WTC11 (cell line): Measurements from ENCODE around the gene GPBP1L1. TPM values are rescaled to one million over a fixed set of nuclear protein-coding genes. Genes with fewer than 3 reads are reported as not detected.

Source experiments
- ATAC-seq: fragments of 200-7000 bp; cut with Tn5 transposase; 2 replicates; pipeline ENCODE4 v1.10.0; 2021; ENCODE audit warnings: mild to moderate bottlenecking, moderate library complexity
- CTCF ChIA-PET: fragments of 300-600 bp; sonication (Branson Sonifier 250); formaldehyde crosslinking; loops from one replicate; lab custom pipeline; 2021; ENCODE audit warnings: antibody characterized with exemption; lab: Charles Lee
- POLR2A ChIA-PET: fragments of 350-600 bp; sonication (Branson Sonifier 250); formaldehyde crosslinking; loops from one replicate; lab custom pipeline; 2021; ENCODE audit warnings: antibody characterized with exemption; lab: Charles Lee
- DNase-seq: peaks from one replicate; pipeline ENCODE4 v3.0.0; 2021; ENCODE audit warnings: low spot score
- H3K27ac Mint-ChIP-seq: 2 replicates; pipeline ENCODE4 v1.8.0; 2021; ENCODE audit warnings: mixed read lengths
- H3K27me3 Mint-ChIP-seq: 2 replicates; pipeline ENCODE4 v1.8.0; 2021; ENCODE audit warnings: low read depth, mild to moderate bottlenecking, moderate library complexity, mixed read lengths
- H3K36me3 Mint-ChIP-seq: 2 replicates; pipeline ENCODE4 v1.8.0; 2021; ENCODE audit warnings: mixed read lengths
- H3K4me1 Mint-ChIP-seq: 2 replicates; pipeline ENCODE4 v1.8.0; 2022; ENCODE audit warnings: mixed read lengths
- H3K4me3 Mint-ChIP-seq: 2 replicates; pipeline ENCODE4 v1.8.0; 2021; ENCODE audit warnings: mild to moderate bottlenecking, moderate library complexity, mixed read lengths
- H3K9me3 Mint-ChIP-seq: 2 replicates; pipeline ENCODE4 v1.8.0; 2021; ENCODE audit warnings: mixed read lengths
- ATF2 ChIP-seq: sonication (generic); formaldehyde crosslinking; IDR thresholded peaks from 2 replicates; pipeline ENCODE4 v1.8.1; 2022; ENCODE audit warnings: low read depth, missing genetic modification reagents, borderline replicate concordance
- CREM ChIP-seq: sonication (generic); formaldehyde crosslinking; IDR thresholded peaks from 2 replicates; pipeline ENCODE4 v1.8.1; 2022; ENCODE audit warnings: mild to moderate bottlenecking, missing genetic modification reagents, moderate library complexity
- FOXP1 ChIP-seq: sonication (generic); formaldehyde crosslinking; IDR thresholded peaks from 2 replicates; pipeline ENCODE4 v1.8.0; 2022; ENCODE audit warnings: missing genetic modification reagents, mild to moderate bottlenecking, moderate library complexity, borderline replicate concordance
- GABPB1 ChIP-seq: sonication (generic); formaldehyde crosslinking; IDR thresholded peaks from 2 replicates; pipeline ENCODE4 v1.8.1; 2023; ENCODE audit warnings: mild to moderate bottlenecking, missing genetic modification reagents
- IRF1 ChIP-seq: sonication (generic); formaldehyde crosslinking; IDR thresholded peaks from 2 replicates; pipeline ENCODE4 v1.8.0; 2023; ENCODE audit warnings: missing genetic modification reagents
- IRF2 ChIP-seq: sonication (generic); formaldehyde crosslinking; IDR thresholded peaks from 2 replicates; pipeline ENCODE4 v1.8.0; 2022; ENCODE audit warnings: low read depth, missing genetic modification reagents, borderline replicate concordance
- JUN ChIP-seq: sonication (generic); formaldehyde crosslinking; IDR thresholded peaks from 2 replicates; pipeline ENCODE4 v1.8.0; 2023; ENCODE audit warnings: mild to moderate bottlenecking, missing genetic modification reagents
- SMAD4 ChIP-seq: sonication (generic); formaldehyde crosslinking; IDR thresholded peaks from 2 replicates; pipeline ENCODE4 v1.8.0; 2022; ENCODE audit warnings: mild to moderate bottlenecking, missing genetic modification reagents
- TEAD4 ChIP-seq: sonication (generic); formaldehyde crosslinking; IDR thresholded peaks from 2 replicates; pipeline ENCODE4 v1.8.0; 2022; ENCODE audit warnings: mild to moderate bottlenecking, missing genetic modification reagents
- ZMAT4 ChIP-seq: fragments of 250-450 bp; sonication (Bioruptor Pico); IDR thresholded peaks from 2 replicates; pipeline ENCODE4 v1.9.0; 2021; ENCODE audit warnings: mild to moderate bottlenecking
- ZNF263 ChIP-seq: sonication (generic); formaldehyde crosslinking; IDR thresholded peaks from 2 replicates; pipeline ENCODE4 v1.8.1; 2022; ENCODE audit warnings: low read depth, mild to moderate bottlenecking, moderate library complexity, missing genetic modification reagents
- total RNA-seq: library from RNA; stranded (reverse); gene quantifications from 3 replicates; pipeline ENCODE4 v1.2.3, GENCODE V29; 2021
- TF ChIP-seq, protein P1 (sequence below): sonication (generic); formaldehyde crosslinking; conservative IDR thresholded peaks from 2 replicates; pipeline ENCODE4 v1.8.1; 2022; ENCODE audit warnings: mild to moderate bottlenecking, missing genetic modification reagents
- TF ChIP-seq, protein P2 (sequence below): sonication (generic); formaldehyde crosslinking; IDR thresholded peaks from 2 replicates; pipeline ENCODE4 v1.8.0; 2023; ENCODE audit warnings: mild to moderate bottlenecking, missing genetic modification reagents
- TF ChIP-seq, protein P3 (sequence below): fragments of 250-450 bp; sonication (Bioruptor Pico); IDR thresholded peaks from 2 replicates; pipeline ENCODE4 v1.9.0; 2021; ENCODE audit warnings: mild to moderate bottlenecking, borderline replicate concordance
- TF ChIP-seq, protein P4 (sequence below): sonication (generic); formaldehyde crosslinking; IDR thresholded peaks from 2 replicates; pipeline ENCODE4 v1.8.0; 2022; ENCODE audit warnings: mild to moderate bottlenecking, missing genetic modification reagents
- TF ChIP-seq, protein P5 (sequence below): sonication (generic); formaldehyde crosslinking; IDR thresholded peaks from 2 replicates; pipeline ENCODE4 v1.8.1; 2023; ENCODE audit warnings: mild to moderate bottlenecking, moderate library complexity, missing genetic modification reagents
- TF ChIP-seq, protein P6 (sequence below): sonication (generic); formaldehyde crosslinking; IDR thresholded peaks from 2 replicates; pipeline ENCODE4 v1.8.1; 2022; ENCODE audit warnings: missing genetic modification reagents, borderline replicate concordance

GPBP1L1 gene
- total RNA-seq, 1 experiment from 2014 or later, result 126 TPM

DNA sequence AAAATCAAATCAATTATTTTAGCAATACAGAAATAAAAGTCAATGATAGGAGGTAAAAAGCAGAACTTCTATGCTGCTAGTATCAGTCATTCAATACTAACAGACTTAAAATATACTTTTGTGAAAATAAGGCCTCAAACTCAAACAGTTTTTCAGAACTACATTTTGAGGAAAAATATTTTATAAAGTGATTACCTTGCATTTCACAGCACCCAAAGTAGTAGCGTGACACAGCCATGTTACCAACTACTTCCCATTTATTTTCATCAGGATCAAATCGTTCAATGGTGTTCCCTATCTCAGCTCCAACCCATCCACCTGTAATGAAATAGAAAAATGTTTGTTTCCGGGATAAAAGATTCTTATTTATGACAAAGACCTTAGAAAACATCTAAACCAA lies 30.4 kb upstream of the GPBP1L1 start:
- no peaks in the 10 kb centered on the region for H3K9me3 Mint-ChIP-seq
- H3K27ac Mint-ChIP-seq, result no peak overlapping the region
- no peak overlapping the region for H3K4me3 Mint-ChIP-seq
- H3K36me3 Mint-ChIP-seq, result no peaks in the 10 kb centered on the region
- TF ChIP-seq, protein P1, sequence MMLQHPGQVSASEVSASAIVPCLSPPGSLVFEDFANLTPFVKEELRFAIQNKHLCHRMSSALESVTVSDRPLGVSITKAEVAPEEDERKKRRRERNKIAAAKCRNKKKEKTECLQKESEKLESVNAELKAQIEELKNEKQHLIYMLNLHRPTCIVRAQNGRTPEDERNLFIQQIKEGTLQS (CRISPR knock-in tag), result no peak
- TF ChIP-seq, protein P2, sequence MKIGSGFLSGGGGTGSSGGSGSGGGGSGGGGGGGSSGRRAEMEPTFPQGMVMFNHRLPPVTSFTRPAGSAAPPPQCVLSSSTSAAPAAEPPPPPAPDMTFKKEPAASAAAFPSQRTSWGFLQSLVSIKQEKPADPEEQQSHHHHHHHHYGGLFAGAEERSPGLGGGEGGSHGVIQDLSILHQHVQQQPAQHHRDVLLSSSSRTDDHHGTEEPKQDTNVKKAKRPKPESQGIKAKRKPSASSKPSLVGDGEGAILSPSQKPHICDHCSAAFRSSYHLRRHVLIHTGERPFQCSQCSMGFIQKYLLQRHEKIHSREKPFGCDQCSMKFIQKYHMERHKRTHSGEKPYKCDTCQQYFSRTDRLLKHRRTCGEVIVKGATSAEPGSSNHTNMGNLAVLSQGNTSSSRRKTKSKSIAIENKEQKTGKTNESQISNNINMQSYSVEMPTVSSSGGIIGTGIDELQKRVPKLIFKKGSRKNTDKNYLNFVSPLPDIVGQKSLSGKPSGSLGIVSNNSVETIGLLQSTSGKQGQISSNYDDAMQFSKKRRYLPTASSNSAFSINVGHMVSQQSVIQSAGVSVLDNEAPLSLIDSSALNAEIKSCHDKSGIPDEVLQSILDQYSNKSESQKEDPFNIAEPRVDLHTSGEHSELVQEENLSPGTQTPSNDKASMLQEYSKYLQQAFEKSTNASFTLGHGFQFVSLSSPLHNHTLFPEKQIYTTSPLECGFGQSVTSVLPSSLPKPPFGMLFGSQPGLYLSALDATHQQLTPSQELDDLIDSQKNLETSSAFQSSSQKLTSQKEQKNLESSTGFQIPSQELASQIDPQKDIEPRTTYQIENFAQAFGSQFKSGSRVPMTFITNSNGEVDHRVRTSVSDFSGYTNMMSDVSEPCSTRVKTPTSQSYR (CRISPR knock-in tag), result no peak
- TF ChIP-seq JUN (CRISPR knock-in tag) (no peak), TEAD4 (no peak), GABPB1 (no peak), IRF2 (CRISPR knock-in tag) (no peak), CREM (CRISPR knock-in tag) (no peak), IRF1 (CRISPR knock-in tag) (no peak), ZMAT4 (CRISPR knock-in tag) (no peak), ZNF263 (CRISPR knock-in tag) (no peak), FOXP1 (no peak), ATF2 (no peak), SMAD4 (no peak)
- TF ChIP-seq, protein P3, sequence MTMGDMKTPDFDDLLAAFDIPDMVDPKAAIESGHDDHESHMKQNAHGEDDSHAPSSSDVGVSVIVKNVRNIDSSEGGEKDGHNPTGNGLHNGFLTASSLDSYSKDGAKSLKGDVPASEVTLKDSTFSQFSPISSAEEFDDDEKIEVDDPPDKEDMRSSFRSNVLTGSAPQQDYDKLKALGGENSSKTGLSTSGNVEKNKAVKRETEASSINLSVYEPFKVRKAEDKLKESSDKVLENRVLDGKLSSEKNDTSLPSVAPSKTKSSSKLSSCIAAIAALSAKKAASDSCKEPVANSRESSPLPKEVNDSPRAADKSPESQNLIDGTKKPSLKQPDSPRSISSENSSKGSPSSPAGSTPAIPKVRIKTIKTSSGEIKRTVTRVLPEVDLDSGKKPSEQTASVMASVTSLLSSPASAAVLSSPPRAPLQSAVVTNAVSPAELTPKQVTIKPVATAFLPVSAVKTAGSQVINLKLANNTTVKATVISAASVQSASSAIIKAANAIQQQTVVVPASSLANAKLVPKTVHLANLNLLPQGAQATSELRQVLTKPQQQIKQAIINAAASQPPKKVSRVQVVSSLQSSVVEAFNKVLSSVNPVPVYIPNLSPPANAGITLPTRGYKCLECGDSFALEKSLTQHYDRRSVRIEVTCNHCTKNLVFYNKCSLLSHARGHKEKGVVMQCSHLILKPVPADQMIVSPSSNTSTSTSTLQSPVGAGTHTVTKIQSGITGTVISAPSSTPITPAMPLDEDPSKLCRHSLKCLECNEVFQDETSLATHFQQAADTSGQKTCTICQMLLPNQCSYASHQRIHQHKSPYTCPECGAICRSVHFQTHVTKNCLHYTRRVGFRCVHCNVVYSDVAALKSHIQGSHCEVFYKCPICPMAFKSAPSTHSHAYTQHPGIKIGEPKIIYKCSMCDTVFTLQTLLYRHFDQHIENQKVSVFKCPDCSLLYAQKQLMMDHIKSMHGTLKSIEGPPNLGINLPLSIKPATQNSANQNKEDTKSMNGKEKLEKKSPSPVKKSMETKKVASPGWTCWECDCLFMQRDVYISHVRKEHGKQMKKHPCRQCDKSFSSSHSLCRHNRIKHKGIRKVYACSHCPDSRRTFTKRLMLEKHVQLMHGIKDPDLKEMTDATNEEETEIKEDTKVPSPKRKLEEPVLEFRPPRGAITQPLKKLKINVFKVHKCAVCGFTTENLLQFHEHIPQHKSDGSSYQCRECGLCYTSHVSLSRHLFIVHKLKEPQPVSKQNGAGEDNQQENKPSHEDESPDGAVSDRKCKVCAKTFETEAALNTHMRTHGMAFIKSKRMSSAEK, result no peak
- TF ChIP-seq, protein P4, sequence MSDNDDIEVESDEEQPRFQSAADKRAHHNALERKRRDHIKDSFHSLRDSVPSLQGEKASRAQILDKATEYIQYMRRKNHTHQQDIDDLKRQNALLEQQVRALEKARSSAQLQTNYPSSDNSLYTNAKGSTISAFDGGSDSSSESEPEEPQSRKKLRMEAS, result no peak
- TF ChIP-seq, protein P5, sequence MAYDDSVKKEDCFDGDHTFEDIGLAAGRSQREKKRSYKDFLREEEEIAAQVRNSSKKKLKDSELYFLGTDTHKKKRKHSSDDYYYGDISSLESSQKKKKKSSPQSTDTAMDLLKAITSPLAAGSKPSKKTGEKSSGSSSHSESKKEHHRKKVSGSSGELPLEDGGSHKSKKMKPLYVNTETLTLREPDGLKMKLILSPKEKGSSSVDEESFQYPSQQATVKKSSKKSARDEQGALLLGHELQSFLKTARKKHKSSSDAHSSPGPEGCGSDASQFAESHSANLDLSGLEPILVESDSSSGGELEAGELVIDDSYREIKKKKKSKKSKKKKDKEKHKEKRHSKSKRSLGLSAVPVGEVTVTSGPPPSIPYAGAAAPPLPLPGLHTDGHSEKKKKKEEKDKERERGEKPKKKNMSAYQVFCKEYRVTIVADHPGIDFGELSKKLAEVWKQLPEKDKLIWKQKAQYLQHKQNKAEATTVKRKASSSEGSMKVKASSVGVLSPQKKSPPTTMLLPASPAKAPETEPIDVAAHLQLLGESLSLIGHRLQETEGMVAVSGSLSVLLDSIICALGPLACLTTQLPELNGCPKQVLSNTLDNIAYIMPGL, result no peak
- TF ChIP-seq, protein P6, sequence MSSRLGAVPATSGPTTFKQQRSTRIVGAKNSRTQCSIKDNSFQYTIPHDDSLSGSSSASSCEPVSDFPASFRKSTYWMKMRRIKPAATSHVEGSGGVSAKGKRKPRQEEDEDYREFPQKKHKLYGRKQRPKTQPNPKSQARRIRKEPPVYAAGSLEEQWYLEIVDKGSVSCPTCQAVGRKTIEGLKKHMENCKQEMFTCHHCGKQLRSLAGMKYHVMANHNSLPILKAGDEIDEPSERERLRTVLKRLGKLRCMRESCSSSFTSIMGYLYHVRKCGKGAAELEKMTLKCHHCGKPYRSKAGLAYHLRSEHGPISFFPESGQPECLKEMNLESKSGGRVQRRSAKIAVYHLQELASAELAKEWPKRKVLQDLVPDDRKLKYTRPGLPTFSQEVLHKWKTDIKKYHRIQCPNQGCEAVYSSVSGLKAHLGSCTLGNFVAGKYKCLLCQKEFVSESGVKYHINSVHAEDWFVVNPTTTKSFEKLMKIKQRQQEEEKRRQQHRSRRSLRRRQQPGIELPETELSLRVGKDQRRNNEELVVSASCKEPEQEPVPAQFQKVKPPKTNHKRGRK, result no peak
- TF ChIP-seq, all 79 proteins: peak for 0
- ATAC-seq (no peak), DNase-seq (no peak)
- ChIA-PET CTCF (no interaction called here), POLR2A (no interaction called here)
- H3K4me1 Mint-ChIP-seq, result no peaks in the 10 kb centered on the region
- no peaks in the 10 kb centered on the region for H3K27me3 Mint-ChIP-seq
